ENCODE results near the gene SH3PXD2B. TPM values are rescaled to one million over a fixed set of nuclear protein-coding genes. Genes with fewer than 3 reads are reported as not detected.
A peak's percentile ranks its signal among the peaks of the same experiment; 100 is the strongest.

SH3PXD2B gene
- total and polyA plus RNA-seq, 2 donors (not counting 1 experiment from before 2014, with no cell fraction given), result not detected

GRCh38 chr5:172455087-172455381 lies 709 bp upstream of the SH3PXD2B start:
- 91% methylated on average over 8 of the region's 8 CpGs for WGBS (ENCODE audit: insufficient coverage)
- peaks cover 58% of the 10 kb centered on the region for H3K27me3 Mint-ChIP-seq
- Histone ChIP-seq H2AFZ (ENCODE audit: insufficient read depth, low read depth, low read length, poor library complexity, severe bottlenecking) (no peak overlapping the region), H3K27ac (ENCODE audit: low read length in 2 of 2) (no peak overlapping the region), H3K4me2 (replicated peaks; ENCODE audit: low read depth, low read length, poor library complexity, severe bottlenecking) (peak overlapping the region; percentile 81), H4K20me1 (ENCODE audit: control insufficient read depth, insufficient read depth, low read length, poor library complexity, severe bottlenecking) (no peaks in the 10 kb centered on the region), H3K27me3 (replicated peaks in 1 of 4; ENCODE audit: control extremely low read depth in 1 of 4, control insufficient read depth in 3 of 4, insufficient read depth in 4 of 4, low read length in 3 of 4) (peaks cover 0 to 53% (median 19%) of the 10 kb centered on the region in 4 experiments), H3K9me3 (ENCODE audit: control extremely low read depth in 1 of 3, control insufficient read depth in 2 of 3, insufficient read depth in 1 of 3, low read length in 2 of 3) (no peaks in the 10 kb centered on the region), H3K4me3 (ENCODE audit: control extremely low read depth in 1 of 5, extremely low read depth in 1 of 5, insufficient read depth in 1 of 5, low read depth in 2 of 5, low read length in 4 of 5) (no peak overlapping the region), H3K79me2 (ENCODE audit: control insufficient read depth, insufficient read depth, low read length) (no peaks in the 10 kb centered on the region), H3K9ac (ENCODE audit: low read length) (no peak overlapping the region), H3K4me1 (ENCODE audit: control insufficient read depth in 2 of 2, insufficient read depth in 2 of 2, low read length in 2 of 2) (peaks cover 7 to 8% of the 10 kb centered on the region in 2 donors), H3K36me3 (replicated peaks in 1 of 2; ENCODE audit: control extremely low read depth in 1 of 2, control insufficient read depth in 1 of 2, extremely low read depth in 1 of 2, insufficient read depth in 2 of 2, low read length in 1 of 2) (no peaks in the 10 kb centered on the region)
- no peak for TF ChIP-seq CTCF (IDR thresholded peaks at IDR 0.05)
- TF ChIP-seq EZH2 (IDR thresholded peaks at IDR 0.05; ENCODE audit: borderline replicate concordance, insufficient read depth, low read depth, low read length, poor library complexity, severe bottlenecking), result no peak
- no peak for DNase-seq
- intact Hi-C loops (cut with micrococcal nuclease), result loop anchor here (10.0 kb wide), 1 partner anchor 460 kb away; no protein-coding TSS in a partner anchor
- ChIA-PET CTCF (no interaction called here), POLR2A (no interaction called here)
- no peaks in the 10 kb centered on the region for H3K9me3 Mint-ChIP-seq (ENCODE audit: insufficient read depth)
- H3K4me1 Mint-ChIP-seq, result peaks cover 12% of the 10 kb centered on the region
- ATAC-seq (ENCODE audit: low read depth), result no peak
- no peak overlapping the region for H3K27ac Mint-ChIP-seq
- peak overlapping the region; percentile 84 for H3K4me3 Mint-ChIP-seq

GRCh38 chr5:172453986-172454357 lies 353 bp downstream of the SH3PXD2B start:
- Mint-ChIP-seq H3K27me3 (peaks cover 60% of the 10 kb centered on the region), H3K27ac (no peak overlapping the region), H3K4me1 (peaks cover 12% of the 10 kb centered on the region), H3K4me3 (peak overlapping the region; percentile 78), H3K9me3 (ENCODE audit: insufficient read depth) (no peaks in the 10 kb centered on the region)
- H2AFZ ChIP-seq (ENCODE audit: insufficient read depth, low read depth, low read length, poor library complexity, severe bottlenecking), result peak overlapping the region; percentile 62
- WGBS (ENCODE audit: insufficient coverage), result under 1% methylated on average over 34 of the region's 35 CpGs
- no peak for DNase-seq
- intact Hi-C loops (cut with micrococcal nuclease), result loop anchor here (10.0 kb wide), 1 partner anchor 461 kb away; no protein-coding TSS in a partner anchor
- POLR2A ChIA-PET, result no interaction called here
- no peaks in the 10 kb centered on the region for H3K9me3 ChIP-seq (ENCODE audit: control extremely low read depth in 1 of 3, control insufficient read depth in 2 of 3, insufficient read depth in 1 of 3, low read length in 2 of 3)
- peak; percentile 16 for ATAC-seq (ENCODE audit: low read depth)
- CTCF ChIA-PET, result interaction anchor here (0.8 kb wide), 1 partner anchor 874 kb away, joined by 3 read pairs; no protein-coding TSS in a partner anchor
- peaks cover 0 to 46% (median 19%) of the 10 kb centered on the region in 4 experiments for H3K27me3 ChIP-seq (replicated peaks in 1 of 4; ENCODE audit: control extremely low read depth in 1 of 4, control insufficient read depth in 3 of 4, insufficient read depth in 4 of 4, low read length in 3 of 4)
- no peak overlapping the region for H3K27ac ChIP-seq (ENCODE audit: low read length in 2 of 2)
- H3K79me2 ChIP-seq (ENCODE audit: control insufficient read depth, insufficient read depth, low read length), result no peaks in the 10 kb centered on the region
- no peaks in the 10 kb centered on the region for H4K20me1 ChIP-seq (ENCODE audit: control insufficient read depth, insufficient read depth, low read length, poor library complexity, severe bottlenecking)
- TF ChIP-seq CTCF (IDR thresholded peaks at IDR 0.05) (no peak), EZH2 (IDR thresholded peaks at IDR 0.05; ENCODE audit: borderline replicate concordance, insufficient read depth, low read depth, low read length, poor library complexity, severe bottlenecking) (no peak)
- peak overlapping the region; percentile 54 for H3K9ac ChIP-seq (ENCODE audit: low read length)
- peak overlapping the region; percentile 81 for H3K4me2 ChIP-seq (replicated peaks; ENCODE audit: low read depth, low read length, poor library complexity, severe bottlenecking)
- no peaks in the 10 kb centered on the region for H3K36me3 ChIP-seq (replicated peaks in 1 of 2; ENCODE audit: control extremely low read depth in 1 of 2, control insufficient read depth in 1 of 2, extremely low read depth in 1 of 2, insufficient read depth in 2 of 2, low read length in 1 of 2)
- peaks cover 7 to 8% of the 10 kb centered on the region in 2 donors for H3K4me1 ChIP-seq (ENCODE audit: control insufficient read depth in 2 of 2, insufficient read depth in 2 of 2, low read length in 2 of 2)
- peak overlapping the region in 4 of 5 experiments; percentile 17 to 52 (median 47) for H3K4me3 ChIP-seq (ENCODE audit: control extremely low read depth in 1 of 5, extremely low read depth in 1 of 5, insufficient read depth in 1 of 5, low read depth in 2 of 5, low read length in 4 of 5)

All from B cell (primary cell).